Measurements from ENCODE around the gene RAET1E. TPM values are rescaled to one million over a fixed set of nuclear protein-coding genes. Genes with fewer than 3 reads are reported as not detected.
"Not testable (repeated sequence)": the region's sequence is repeated elsewhere in the genome, so short reads cannot be mapped to it uniquely, and the experiment has no call there.

RAET1E gene
- total and polyA plus RNA-seq, 9 of the 15 experiments (the other 6 are each of a cell fraction or from before 2014, with no cell fraction given), result not detected

DNA sequence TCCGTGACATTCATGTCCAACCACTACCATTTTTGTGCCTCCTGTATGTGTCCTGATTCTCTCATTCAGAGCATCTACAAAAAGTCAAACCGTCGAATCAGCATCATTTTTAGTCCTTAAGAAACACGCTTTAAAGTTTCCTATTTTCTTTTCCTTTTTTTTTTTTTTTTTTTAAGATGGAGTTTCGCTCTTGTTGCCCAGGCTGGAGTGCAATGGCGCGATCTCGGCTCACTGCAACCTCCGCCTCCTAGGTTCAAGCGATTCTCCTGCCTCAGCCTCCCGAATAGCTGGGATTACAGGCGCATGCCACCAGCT, 35.5 kb downstream of the RAET1E start:
- in situ Hi-C loops (cut with MboI); H2AFZ ChIP-seq (ENCODE audit: low read depth, low read length); H3K79me2 ChIP-seq (ENCODE audit: control insufficient read depth, insufficient read depth, low read length); POLR2A ChIA-PET; H3K9ac ChIP-seq (ENCODE audit: insufficient read depth in 1 of 2, low read depth in 2 of 2, low read length in 2 of 2); FAIRE-seq; DNase-seq (ENCODE audit: extremely low read depth in 1 of 4, low spot score in 3 of 4); H3K4me2 ChIP-seq (ENCODE audit: insufficient read depth, low read length); H3K4me3 ChIP-seq; BruUV-seq (replicated peaks); H3K27ac ChIP-seq (ENCODE audit: extremely low read depth, low read depth, low read length); H3K36me3 ChIP-seq (ENCODE audit: control insufficient read depth, insufficient read depth, low read length); H3K9me1 ChIP-seq (ENCODE audit: control insufficient read depth, insufficient read depth, low read length); CTCF ChIA-PET (ENCODE audit: low intra/inter-chr PET ratio); H4K20me1 ChIP-seq (replicated peaks; ENCODE audit: control insufficient read depth, insufficient read depth, low read length); H3K9me3 ChIP-seq (replicated peaks; ENCODE audit: control insufficient read depth, insufficient read depth, low read depth, low read length); ATAC-seq: not testable (repeated sequence)
- TF ChIP-seq ZNF316 (IDR thresholded peaks at IDR 0.05) (peak; percentile 87), MAFF (IDR thresholded peaks at IDR 0.05; ENCODE audit: low read length) (peak; percentile 9; the same call in 1 of the 2 replicates), C11orf30 (IDR thresholded peaks at IDR 0.05; ENCODE audit: low read depth) (peak; percentile 74), MAFK (IDR thresholded peaks at IDR 0.05; ENCODE audit: low read length) (peak; percentile 23; the same call in 1 of the 2 replicates), MAFG (tag; conservative IDR thresholded peaks at IDR 0.05) (peak; percentile 59)
- intact Hi-C loops (cut with micrococcal nuclease), result loop anchor here (10.0 kb wide), 1 partner anchor 298 kb away; the partner anchor contains the start of gene GINM1
- WGBS (ENCODE audit: insufficient coverage, low coverage, missing lambda C conversion rate), result 77% methylated on average over 6 of the region's 12 CpGs
- Histone ChIP-seq H3K4me1 (replicated peaks in 1 of 2; ENCODE audit: control insufficient read depth in 2 of 2, insufficient read depth in 2 of 2, low read length in 2 of 2) (peaks cover 28 to 29% of the 10 kb centered on the region in 2 experiments; a peak in 4 of 5 replicates), H3K27me3 (ENCODE audit: control insufficient read depth in 2 of 2, insufficient read depth in 2 of 2, low read length in 2 of 2) (peaks cover 0 to 13% of the 10 kb centered on the region in 2 experiments; a peak in 3 of 5 replicates)

DNA sequence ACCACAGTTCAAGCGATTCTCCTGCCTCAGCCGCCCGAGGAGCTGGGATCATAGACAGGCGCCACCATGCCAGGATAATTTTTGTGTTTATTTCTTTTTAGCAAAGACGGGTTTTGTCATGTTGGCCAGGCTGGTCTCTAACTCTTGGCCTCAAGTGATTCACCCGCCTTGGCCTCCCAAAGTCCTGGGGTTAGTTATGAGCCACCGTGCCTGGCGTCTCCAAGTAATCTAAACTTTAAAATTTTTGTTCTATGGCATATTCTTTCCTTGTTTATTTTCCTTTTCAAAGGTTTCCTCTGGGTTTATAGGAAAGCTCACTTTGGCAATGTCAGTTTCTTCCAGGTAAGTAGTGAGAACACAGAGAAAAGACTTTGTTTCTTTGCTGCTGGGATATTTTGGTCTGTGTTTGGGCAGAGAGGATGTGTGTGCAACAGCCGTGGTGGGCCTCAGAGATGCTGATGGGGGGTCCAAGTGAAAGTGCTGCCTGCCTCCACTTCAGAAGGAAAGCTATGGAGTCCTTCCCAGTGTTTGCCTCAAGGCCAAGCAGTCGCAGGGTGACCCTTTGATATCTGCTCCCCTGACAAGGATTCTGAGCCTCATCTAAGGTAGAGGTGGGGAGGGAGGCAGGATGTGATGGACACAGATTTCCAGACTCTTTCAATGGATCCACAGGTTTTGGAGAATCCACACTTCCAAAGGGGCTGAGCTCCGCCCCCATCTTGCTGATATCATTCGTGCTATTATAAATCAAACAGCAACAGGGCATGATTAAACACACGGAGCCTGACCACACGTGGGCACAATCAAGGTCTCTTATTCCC, 36.1 kb downstream of the RAET1E start:
- BruUV-seq (replicated peaks), result TSS peak; percentile 56
- H4K20me1 ChIP-seq (replicated peaks; ENCODE audit: control insufficient read depth, insufficient read depth, low read length), result 0 out of 2 replicates have a peak, but pooled peaks cover 3% of the 10 kb centered on the region
- ATAC-seq (no peak), FAIRE-seq (no peak), DNase-seq (ENCODE audit: extremely low read depth in 1 of 4, low spot score in 3 of 4) (no peak)
- H3K27ac ChIP-seq (ENCODE audit: extremely low read depth, low read depth, low read length), result no peak overlapping the region
- H3K4me3 ChIP-seq, result no peak overlapping the region
- ChIA-PET CTCF (ENCODE audit: low intra/inter-chr PET ratio) (no interaction called here), POLR2A (interaction anchor here (0.6 to 0.7 kb wide), 2 partner anchors 11 to 27 kb away, joined by 3 read pairs; no protein-coding TSS in a partner anchor)
- no peak overlapping the region for H2AFZ ChIP-seq (ENCODE audit: low read depth, low read length)
- H3K27me3 ChIP-seq (ENCODE audit: control insufficient read depth in 2 of 2, insufficient read depth in 2 of 2, low read length in 2 of 2), result peaks cover 0 to 13% of the 10 kb centered on the region in 2 experiments; a peak in 3 of 5 replicates
- H3K79me2 ChIP-seq (ENCODE audit: control insufficient read depth, insufficient read depth, low read length), result no peaks in the 10 kb centered on the region
- no peak overlapping the region for H3K4me2 ChIP-seq (ENCODE audit: insufficient read depth, low read length)
- TF ChIP-seq, protein P1, sequence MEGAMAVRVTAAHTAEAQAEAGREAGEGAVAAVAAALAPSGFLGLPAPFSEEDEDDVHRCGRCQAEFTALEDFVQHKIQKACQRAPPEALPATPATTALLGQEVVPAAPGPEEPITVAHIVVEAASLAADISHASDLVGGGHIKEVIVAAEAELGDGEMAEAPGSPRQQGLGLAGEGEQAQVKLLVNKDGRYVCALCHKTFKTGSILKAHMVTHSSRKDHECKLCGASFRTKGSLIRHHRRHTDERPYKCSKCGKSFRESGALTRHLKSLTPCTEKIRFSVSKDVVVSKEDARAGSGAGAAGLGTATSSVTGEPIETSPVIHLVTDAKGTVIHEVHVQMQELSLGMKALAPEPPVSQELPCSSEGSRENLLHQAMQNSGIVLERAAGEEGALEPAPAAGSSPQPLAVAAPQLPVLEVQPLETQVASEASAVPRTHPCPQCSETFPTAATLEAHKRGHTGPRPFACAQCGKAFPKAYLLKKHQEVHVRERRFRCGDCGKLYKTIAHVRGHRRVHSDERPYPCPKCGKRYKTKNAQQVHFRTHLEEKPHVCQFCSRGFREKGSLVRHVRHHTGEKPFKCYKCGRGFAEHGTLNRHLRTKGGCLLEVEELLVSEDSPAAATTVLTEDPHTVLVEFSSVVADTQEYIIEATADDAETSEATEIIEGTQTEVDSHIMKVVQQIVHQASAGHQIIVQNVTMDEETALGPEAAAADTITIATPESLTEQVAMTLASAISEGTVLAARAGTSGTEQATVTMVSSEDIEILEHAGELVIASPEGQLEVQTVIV (CRISPR knock-in tag; IDR thresholded peaks at IDR 0.05; ENCODE audit: borderline replicate concordance), result no peak
- no peak for TF ChIP-seq POLR2AphosphoS2 (IDR thresholded peaks at IDR 0.05; ENCODE audit: low read length)
- TF ChIP-seq, protein P2, sequence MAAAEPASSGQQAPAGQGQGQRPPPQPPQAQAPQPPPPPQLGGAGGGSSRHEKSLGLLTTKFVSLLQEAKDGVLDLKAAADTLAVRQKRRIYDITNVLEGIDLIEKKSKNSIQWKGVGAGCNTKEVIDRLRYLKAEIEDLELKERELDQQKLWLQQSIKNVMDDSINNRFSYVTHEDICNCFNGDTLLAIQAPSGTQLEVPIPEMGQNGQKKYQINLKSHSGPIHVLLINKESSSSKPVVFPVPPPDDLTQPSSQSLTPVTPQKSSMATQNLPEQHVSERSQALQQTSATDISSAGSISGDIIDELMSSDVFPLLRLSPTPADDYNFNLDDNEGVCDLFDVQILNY (CRISPR knock-in tag; IDR thresholded peaks at IDR 0.05), result no peak
- peak; percentile 30 for TF ChIP-seq KDM5B (IDR thresholded peaks at IDR 0.05; ENCODE audit: insufficient replicate concordance, low read depth, low read length)
- no peak for TF ChIP-seq SLC30A9 (CRISPR knock-in tag; IDR thresholded peaks at IDR 0.05)
- TF ChIP-seq PHB2 (IDR thresholded peaks at IDR 0.05; ENCODE audit: low read depth), result no peak
- intact Hi-C loops (cut with micrococcal nuclease), result loop anchor here (10.0 kb wide), 1 partner anchor 297 kb away; the partner anchor contains the start of gene GINM1
- H3K9ac ChIP-seq (ENCODE audit: insufficient read depth in 1 of 2, low read depth in 2 of 2, low read length in 2 of 2), result no peak overlapping the region
- no peaks in the 10 kb centered on the region for H3K36me3 ChIP-seq (ENCODE audit: control insufficient read depth, insufficient read depth, low read length)
- H3K9me1 ChIP-seq (ENCODE audit: control insufficient read depth, insufficient read depth, low read length), result no peaks in the 10 kb centered on the region
- peaks cover 24 to 28% of the 10 kb centered on the region in 2 experiments; a peak in 4 of 5 replicates for H3K4me1 ChIP-seq (replicated peaks in 1 of 2; ENCODE audit: control insufficient read depth in 2 of 2, insufficient read depth in 2 of 2, low read length in 2 of 2)
- in situ Hi-C loops (cut with MboI), result no loop called here
- 46% methylated on average over 14 of the region's 14 CpGs for WGBS (ENCODE audit: insufficient coverage, low coverage, missing lambda C conversion rate)
- H3K9me3 ChIP-seq (replicated peaks; ENCODE audit: control insufficient read depth, insufficient read depth, low read depth, low read length), result no peaks in the 10 kb centered on the region

Measured in K562 (cell line).